Nephron progenitor cell (in vitro differentiated cells): Measurements from ENCODE around the gene XRN2.

Experiments
- DNase-seq: peaks from one replicate; pipeline ENCODE4 v3.0.0; 2021
- H3K27ac Mint-ChIP-seq: 2 replicates; pipeline ENCODE4 v1.8.0; 2021; ENCODE audit warnings: mild to moderate bottlenecking, moderate library complexity, mixed read lengths
- H3K27me3 Mint-ChIP-seq: 2 replicates; pipeline ENCODE4 v1.8.0; 2021; ENCODE audit warnings: mild to moderate bottlenecking, low read depth, mixed read lengths; ENCODE audit not compliant: poor library complexity
- H3K36me3 Mint-ChIP-seq: 2 replicates; pipeline ENCODE4 v1.8.0; 2021; ENCODE audit warnings: low read depth, mixed read lengths
- H3K4me1 Mint-ChIP-seq: 2 replicates; pipeline ENCODE4 v1.8.0; 2021; ENCODE audit warnings: mixed read lengths
- H3K4me3 Mint-ChIP-seq: 2 replicates; pipeline ENCODE4 v1.8.0; 2021; ENCODE audit warnings: mild to moderate bottlenecking, moderate library complexity, mixed read lengths
- H3K9me3 Mint-ChIP-seq: 2 replicates; pipeline ENCODE4 v1.8.0; 2021; ENCODE audit warnings: mild to moderate bottlenecking, moderate library complexity, mixed read lengths
- TF ChIP-seq, protein P1 (sequence below): fragments of 200-600 bp; sonication (generic); IDR thresholded peaks from 2 replicates; pipeline ENCODE4 v1.5.0; 2021; ENCODE audit warnings: antibody characterized with exemption

XRN2 gene

DNA sequence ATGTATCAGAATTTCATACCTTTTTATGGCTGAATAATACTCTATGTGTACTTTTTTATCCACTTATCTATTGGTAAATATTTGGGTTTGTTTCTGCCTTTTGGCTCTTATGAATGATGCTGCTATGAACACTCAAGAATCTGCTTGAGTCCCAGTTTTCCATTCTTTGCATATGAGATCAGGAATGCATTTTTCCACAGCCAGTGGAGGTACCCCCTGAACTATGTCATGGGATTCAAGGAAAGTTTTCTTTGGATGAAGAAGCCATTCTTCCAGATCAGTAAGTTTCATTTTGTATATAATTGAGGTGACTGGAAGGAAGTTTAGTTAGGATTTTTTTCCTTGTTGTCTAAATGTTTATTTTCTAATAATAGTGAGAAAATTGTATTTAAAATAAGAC, 53.3 kb downstream of the XRN2 start:
- H3K9me3 Mint-ChIP-seq = no peaks in the 10 kb centered on the region
- no peak for DNase-seq
- TF ChIP-seq, protein P1, sequence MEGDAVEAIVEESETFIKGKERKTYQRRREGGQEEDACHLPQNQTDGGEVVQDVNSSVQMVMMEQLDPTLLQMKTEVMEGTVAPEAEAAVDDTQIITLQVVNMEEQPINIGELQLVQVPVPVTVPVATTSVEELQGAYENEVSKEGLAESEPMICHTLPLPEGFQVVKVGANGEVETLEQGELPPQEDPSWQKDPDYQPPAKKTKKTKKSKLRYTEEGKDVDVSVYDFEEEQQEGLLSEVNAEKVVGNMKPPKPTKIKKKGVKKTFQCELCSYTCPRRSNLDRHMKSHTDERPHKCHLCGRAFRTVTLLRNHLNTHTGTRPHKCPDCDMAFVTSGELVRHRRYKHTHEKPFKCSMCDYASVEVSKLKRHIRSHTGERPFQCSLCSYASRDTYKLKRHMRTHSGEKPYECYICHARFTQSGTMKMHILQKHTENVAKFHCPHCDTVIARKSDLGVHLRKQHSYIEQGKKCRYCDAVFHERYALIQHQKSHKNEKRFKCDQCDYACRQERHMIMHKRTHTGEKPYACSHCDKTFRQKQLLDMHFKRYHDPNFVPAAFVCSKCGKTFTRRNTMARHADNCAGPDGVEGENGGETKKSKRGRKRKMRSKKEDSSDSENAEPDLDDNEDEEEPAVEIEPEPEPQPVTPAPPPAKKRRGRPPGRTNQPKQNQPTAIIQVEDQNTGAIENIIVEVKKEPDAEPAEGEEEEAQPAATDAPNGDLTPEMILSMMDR = no peak
- H3K27me3 Mint-ChIP-seq = no peaks in the 10 kb centered on the region
- no peak overlapping the region for H3K4me3 Mint-ChIP-seq
- peaks cover 40% of the 10 kb centered on the region for H3K36me3 Mint-ChIP-seq
- no peak overlapping the region for H3K27ac Mint-ChIP-seq
- H3K4me1 Mint-ChIP-seq = no peaks in the 10 kb centered on the region

DNA sequence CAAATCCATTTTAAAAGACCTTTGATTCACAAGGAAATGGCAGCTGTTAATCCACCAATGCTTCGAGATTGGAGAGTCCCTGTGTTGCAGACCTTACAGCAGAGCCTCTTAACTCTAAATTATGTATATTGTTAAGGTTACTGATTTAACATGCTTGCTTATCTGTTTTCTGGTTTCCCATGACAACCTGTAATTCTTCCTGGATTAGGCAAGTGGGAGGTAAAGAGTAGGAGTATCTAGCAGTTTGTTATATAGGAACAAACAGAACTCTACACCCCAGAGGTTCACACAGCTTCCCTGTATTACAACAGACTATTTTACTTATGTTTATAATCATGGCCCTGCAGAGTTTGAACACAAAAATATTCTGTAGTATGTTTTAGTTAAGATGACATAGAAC, 54.7 kb downstream of the XRN2 start:
- Mint-ChIP-seq H3K9me3 (no peaks in the 10 kb centered on the region), H3K4me3 (no peak overlapping the region), H3K4me1 (no peaks in the 10 kb centered on the region), H3K27ac (no peak overlapping the region), H3K27me3 (no peaks in the 10 kb centered on the region), H3K36me3 (peaks cover 55% of the 10 kb centered on the region)
- TF ChIP-seq, protein P1 = no peak
- DNase-seq = no peak

DNA sequence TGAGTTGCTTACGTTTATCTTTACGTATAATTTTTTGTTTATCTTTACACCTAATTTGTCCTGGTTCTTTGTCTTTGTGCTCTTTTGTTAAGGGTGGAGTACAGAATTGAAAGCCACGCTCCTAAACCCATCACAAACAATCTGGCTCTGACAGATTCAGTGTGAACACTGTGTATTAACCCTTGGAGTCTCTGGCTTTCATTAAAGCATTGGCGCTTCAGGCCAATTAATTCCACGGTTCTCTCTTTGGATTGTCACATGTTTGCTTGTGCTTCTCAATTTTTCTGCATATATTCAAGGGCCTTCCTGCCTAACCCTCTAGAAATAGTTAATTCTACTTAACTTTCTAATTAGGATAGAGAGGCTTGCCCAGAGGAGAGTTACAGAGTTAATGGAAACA, 55.6 kb downstream of the XRN2 start:
- Mint-ChIP-seq H3K4me3 (no peak overlapping the region), H3K27ac (peak overlapping the region; percentile 56), H3K27me3 (no peaks in the 10 kb centered on the region), H3K4me1 (no peaks in the 10 kb centered on the region), H3K9me3 (no peaks in the 10 kb centered on the region), H3K36me3 (peaks cover 62% of the 10 kb centered on the region)
- TF ChIP-seq, protein P1 = no peak
- no peak for DNase-seq

DNA sequence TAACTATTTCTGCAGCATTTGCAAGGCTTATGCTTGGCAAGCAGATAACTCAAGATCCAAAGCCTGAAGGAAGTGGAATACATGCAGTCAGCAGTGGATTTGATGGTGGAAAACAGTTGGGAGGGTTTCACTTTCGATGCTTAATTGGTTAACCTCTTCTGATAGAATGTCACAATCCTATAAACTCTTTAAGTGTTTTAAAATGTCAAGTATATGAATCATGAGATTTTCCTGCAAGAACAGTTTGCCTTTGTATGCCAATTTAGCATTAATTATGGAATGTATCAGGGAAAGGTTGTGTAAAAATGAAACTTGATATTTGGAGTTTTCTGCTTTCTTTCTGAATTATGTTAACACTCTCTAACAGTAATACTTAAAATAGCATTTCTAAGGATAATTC, 57.6 kb downstream of the XRN2 start:
- Mint-ChIP-seq H3K27ac (no peak overlapping the region), H3K9me3 (no peaks in the 10 kb centered on the region), H3K4me1 (no peaks in the 10 kb centered on the region), H3K4me3 (no peak overlapping the region), H3K36me3 (peaks cover 53% of the 10 kb centered on the region), H3K27me3 (no peaks in the 10 kb centered on the region)
- no peak for DNase-seq
- TF ChIP-seq, protein P1 = no peak

DNA sequence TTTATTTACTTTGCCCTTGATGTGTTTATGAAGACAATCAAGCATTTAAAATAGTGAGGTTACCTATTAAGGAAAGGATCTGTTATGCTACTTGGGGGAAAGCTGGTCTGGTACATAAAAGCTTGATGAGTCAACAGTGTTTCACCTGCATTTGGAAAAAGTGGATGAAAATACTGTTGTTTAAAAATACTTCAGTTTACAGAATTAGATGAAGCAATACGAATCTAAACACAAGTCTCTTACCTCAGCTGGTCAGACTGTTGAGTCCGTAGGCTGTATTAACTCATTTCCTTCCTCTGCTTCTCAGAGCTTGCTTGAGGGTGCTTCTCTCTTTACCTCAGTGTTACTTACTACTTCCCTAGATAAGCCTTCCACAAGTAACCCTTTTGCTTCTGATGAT, 58.1 kb downstream of the XRN2 start:
- TF ChIP-seq, protein P1 = no peak
- H3K27me3 Mint-ChIP-seq = no peaks in the 10 kb centered on the region
- no peaks in the 10 kb centered on the region for H3K9me3 Mint-ChIP-seq
- H3K36me3 Mint-ChIP-seq = peaks cover 54% of the 10 kb centered on the region
- no peak for DNase-seq
- no peaks in the 10 kb centered on the region for H3K4me1 Mint-ChIP-seq
- no peak overlapping the region for H3K4me3 Mint-ChIP-seq
- peak overlapping the region; percentile 39 for H3K27ac Mint-ChIP-seq

DNA sequence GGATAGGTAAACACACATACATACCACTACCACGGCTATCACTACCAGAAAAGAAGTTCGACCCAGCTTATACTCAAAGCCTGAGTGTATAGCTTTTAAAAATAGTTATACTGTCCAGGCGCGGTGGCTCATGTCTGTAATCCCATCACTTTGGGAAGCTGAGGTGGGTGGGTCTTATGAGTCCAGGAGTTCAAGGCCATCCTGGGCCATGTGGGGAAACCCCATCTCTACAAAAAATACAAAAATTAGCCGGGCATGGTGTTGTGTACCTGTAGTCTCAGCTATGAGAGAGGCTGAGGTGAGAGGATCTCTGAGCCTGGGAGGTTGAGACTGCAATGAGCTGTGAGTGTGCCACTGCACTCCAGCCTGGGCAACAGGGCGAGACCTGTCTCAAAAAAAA, 61.3 kb downstream of the XRN2 start:
- no peak for DNase-seq
- no peak overlapping the region for H3K4me3 Mint-ChIP-seq
- TF ChIP-seq, protein P1 = no peak
- no peaks in the 10 kb centered on the region for H3K4me1 Mint-ChIP-seq
- H3K27ac Mint-ChIP-seq = no peak overlapping the region
- H3K27me3 Mint-ChIP-seq = no peaks in the 10 kb centered on the region
- peaks cover 64% of the 10 kb centered on the region for H3K36me3 Mint-ChIP-seq
- no peaks in the 10 kb centered on the region for H3K9me3 Mint-ChIP-seq
